Neural cell (in vitro differentiated cells): Measurements from ENCODE around the gene FANCB.

Experiments used
- EP300 ChIP-seq: fragments of 450-650 bp; conservative IDR thresholded peaks from 2 replicates; pipeline ENCODE4 v1.6.1; 2014; ENCODE audit warnings: antibody characterized with exemption, mild to moderate bottlenecking, moderate library complexity; ENCODE audit not compliant: poor library complexity, severe bottlenecking
- TAF1 ChIP-seq: IDR thresholded peaks from 2 replicates; pipeline ENCODE4 v1.6.1; 2012; ENCODE audit warnings: low read depth
- TF ChIP-seq, protein P1 (sequence below): fragments of 450-650 bp; IDR thresholded peaks from 2 replicates; pipeline ENCODE4 v1.5.1; 2014; ENCODE audit warnings: antibody characterized with exemption, mild to moderate bottlenecking, moderate library complexity; ENCODE audit not compliant: poor library complexity, severe bottlenecking

DNA sequence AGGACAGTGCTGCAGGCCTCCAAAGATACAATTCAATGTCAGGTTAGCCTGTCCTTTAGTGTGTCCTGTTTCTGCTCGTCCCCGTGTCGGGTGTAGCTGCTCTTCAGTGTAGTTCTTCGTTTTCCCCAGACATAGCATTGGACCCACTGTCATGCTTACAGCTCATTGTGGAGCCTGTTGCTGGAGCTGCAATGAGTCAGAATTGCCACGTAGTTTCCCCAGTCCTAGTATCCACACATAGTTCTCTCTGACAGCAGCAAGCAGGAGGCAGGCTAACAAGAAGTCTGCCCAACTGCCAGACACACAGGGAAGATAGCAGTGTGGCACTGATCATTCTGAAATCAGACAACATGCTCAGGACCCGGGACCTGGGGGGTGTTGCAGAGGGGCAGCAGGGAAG lies 49.6 kb upstream of the FANCB start:
- TF ChIP-seq TAF1 = no peak
- TF ChIP-seq, protein P1, sequence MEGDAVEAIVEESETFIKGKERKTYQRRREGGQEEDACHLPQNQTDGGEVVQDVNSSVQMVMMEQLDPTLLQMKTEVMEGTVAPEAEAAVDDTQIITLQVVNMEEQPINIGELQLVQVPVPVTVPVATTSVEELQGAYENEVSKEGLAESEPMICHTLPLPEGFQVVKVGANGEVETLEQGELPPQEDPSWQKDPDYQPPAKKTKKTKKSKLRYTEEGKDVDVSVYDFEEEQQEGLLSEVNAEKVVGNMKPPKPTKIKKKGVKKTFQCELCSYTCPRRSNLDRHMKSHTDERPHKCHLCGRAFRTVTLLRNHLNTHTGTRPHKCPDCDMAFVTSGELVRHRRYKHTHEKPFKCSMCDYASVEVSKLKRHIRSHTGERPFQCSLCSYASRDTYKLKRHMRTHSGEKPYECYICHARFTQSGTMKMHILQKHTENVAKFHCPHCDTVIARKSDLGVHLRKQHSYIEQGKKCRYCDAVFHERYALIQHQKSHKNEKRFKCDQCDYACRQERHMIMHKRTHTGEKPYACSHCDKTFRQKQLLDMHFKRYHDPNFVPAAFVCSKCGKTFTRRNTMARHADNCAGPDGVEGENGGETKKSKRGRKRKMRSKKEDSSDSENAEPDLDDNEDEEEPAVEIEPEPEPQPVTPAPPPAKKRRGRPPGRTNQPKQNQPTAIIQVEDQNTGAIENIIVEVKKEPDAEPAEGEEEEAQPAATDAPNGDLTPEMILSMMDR = no peak
- TF ChIP-seq EP300 = no peak
